GM08714 (cell line): ENCODE measurements around the gene DYNLRB2.

Source experiments
- H3K4me3 ChIP-seq: fragments of 200-500 bp; sonication (Bioruptor generic); 2 replicates; pipeline ENCODE4 v1.5.1; 2014; ENCODE audit warnings: mild to moderate bottlenecking, low read length, inconsistent platforms
- ZNF274 ChIP-seq: IDR thresholded peaks from 2 replicates; pipeline ENCODE4 v1.6.1; 2012; ENCODE audit warnings: mild to moderate bottlenecking, low read depth, low read length

Gene DYNLRB2

GRCh38 chr16:80599466-80599865 lies 58.7 kb downstream of the DYNLRB2 start:
- no peak for TF ChIP-seq ZNF274
- H3K4me3 ChIP-seq, result no peak overlapping the region
